BJ (cell line): ENCODE data around the gene YOD1. TPM values are rescaled to one million over a fixed set of nuclear protein-coding genes. Genes with fewer than 3 reads are reported as not detected.
A peak's percentile ranks its signal among the peaks of the same experiment; 100 is the strongest.

Source experiments
- CTCF ChIA-PET: fragments of 350-600 bp; formaldehyde crosslinking; extraction: SDS; loops from one replicate; lab custom pipeline; 2021; ENCODE audit warnings: antibody characterized with exemption, inconsistent platforms; lab: Yijun Ruan, JAX
- POLR2A ChIA-PET: fragments of 300-600 bp; sonication (Branson Sonifier 250); formaldehyde crosslinking; extraction: SDS; loops from one replicate; lab custom pipeline; 2021; ENCODE audit warnings: antibody characterized with exemption; lab: Charles Lee
- DNase-seq: peaks from one replicate; pipeline ENCODE4 v3.0.0-alpha.2; 2011; ENCODE audit warnings: low read depth
- H3K27me3 ChIP-seq: 2 replicates; pipeline ENCODE4 v1.6.0; 2011; ENCODE audit warnings: low read length; ENCODE audit not compliant: control insufficient read depth, insufficient read depth
- H3K36me3 ChIP-seq: 2 replicates; pipeline ENCODE4 v1.5.1; 2011; ENCODE audit warnings: low read length; ENCODE audit not compliant: control insufficient read depth, insufficient read depth
- H3K4me3 ChIP-seq: 2 replicates; pipeline ENCODE4 v1.5.1; 2011; ENCODE audit warnings: low read depth, mild to moderate bottlenecking, control low read depth, low read length
- CTCF ChIP-seq: IDR thresholded peaks from 2 replicates; pipeline ENCODE4 v1.5.1; 2011; ENCODE audit warnings: low read depth, mild to moderate bottlenecking, control low read depth, inconsistent platforms, low read length, moderate library complexity; ENCODE audit not compliant: insufficient read depth
- polyA plus RNA-seq: library from polyadenylated mRNA; depleted of rRNA; stranded (reverse); fragments of >200 nt; gene quantifications from 2 replicates; pipeline ENCODE4 v1.2.3, GENCODE V29; 2011

YOD1 gene
- polyA plus RNA-seq, 1 experiment, result 1.2 TPM

- no peak for TF ChIP-seq CTCF
- no peaks in the 10 kb centered on the region for H3K27me3 ChIP-seq
- H3K4me3 ChIP-seq, result no peak overlapping the region
- ChIA-PET POLR2A (no interaction called here), CTCF (interaction anchor here (1.0 to 1.2 kb wide), 3 partner anchors 28 to 42 kb away, joined by 3 to 5 read pairs (median 3); partner anchors contain the start of gene PFKFB2)
- no peaks in the 10 kb centered on the region for H3K36me3 ChIP-seq
- no peak for DNase-seq
These were observed 40.3 kb downstream of the YOD1 start for GRCh38 chr1:207010726-207011125.

GRCh38 chr1:207009945-207010344, 41.1 kb downstream of the YOD1 start:
- H3K27me3 ChIP-seq, result no peaks in the 10 kb centered on the region
- no peak for DNase-seq
- no peak for TF ChIP-seq CTCF
- ChIA-PET CTCF (interaction anchor here (1.4 kb wide), 1 partner anchor 11 kb away, joined by 4 read pairs; no protein-coding TSS in a partner anchor), POLR2A (no interaction called here)
- H3K4me3 ChIP-seq, result no peak overlapping the region
- no peaks in the 10 kb centered on the region for H3K36me3 ChIP-seq

GRCh38 chr1:207009182-207009850, 41.7 kb downstream of the YOD1 start:
- no peak for TF ChIP-seq CTCF
- CTCF ChIA-PET, result interaction anchor here (1.4 kb wide), 1 partner anchor 12 kb away, joined by 4 read pairs; no protein-coding TSS in a partner anchor

GRCh38 chr1:207007352-207008033, 43.5 kb downstream of the YOD1 start:
- POLR2A ChIA-PET, result no interaction called here
- H3K4me3 ChIP-seq, result no peak overlapping the region
- CTCF ChIA-PET, result interaction anchor here (0.9 to 2.0 kb wide), 4 partner anchors 15 to 399 kb away, joined by 3 to 5 read pairs (median 4); no protein-coding TSS in a partner anchor
- DNase-seq, result peak; percentile 85
- H3K27me3 ChIP-seq, result no peaks in the 10 kb centered on the region
- no peaks in the 10 kb centered on the region for H3K36me3 ChIP-seq
- TF ChIP-seq CTCF, result no peak

More at GRCh38 chr1:207009182-207009850, 41.7 kb downstream of the YOD1 start:
- POLR2A ChIA-PET, result no interaction called here
- Histone ChIP-seq H3K27me3 (no peaks in the 10 kb centered on the region), H3K36me3 (no peaks in the 10 kb centered on the region), H3K4me3 (no peak overlapping the region)
- DNase-seq, result no peak

GRCh38 chr1:207006914-207007313, 44.1 kb downstream of the YOD1 start:
- DNase-seq, result no peak
- Histone ChIP-seq H3K36me3 (no peaks in the 10 kb centered on the region), H3K27me3 (no peaks in the 10 kb centered on the region), H3K4me3 (no peak overlapping the region)
- ChIA-PET POLR2A (no interaction called here), CTCF (interaction anchor here (0.8 to 5.5 kb wide), 8 partner anchors 12 to 95 kb away, joined by 3 to 38 read pairs (median 4); no protein-coding TSS in a partner anchor)
- TF ChIP-seq CTCF, result no peak
